Liver (tissue), 9 donors: Measurements from ENCODE around the gene PVALEF. TPM values are rescaled to one million over a fixed set of nuclear protein-coding genes. Genes with fewer than 3 reads are reported as not detected.

Experiments used
- DNase-seq: peaks from one replicate; pipeline ENCODE4 v3.0.0-alpha.2; 2017; ENCODE audit warnings: low spot score
- H3K27ac ChIP-seq, 2 donors: one replicate each; pipeline ENCODE4 v1.7.0; 2013; ENCODE audit warnings: inconsistent platforms in 2 of 2, low read length in 2 of 2, control low read depth in 1 of 2, low read depth in 1 of 2, mild to moderate bottlenecking in 1 of 2
- H3K27me3 ChIP-seq, 4 donors: one replicate each; pipeline versions ENCODE4 v1.6.1 to v1.7.0; 2013; ENCODE audit warnings: low read length in 3 of 4, inconsistent platforms in 1 of 4, mild to moderate bottlenecking in 1 of 4, moderate library complexity in 1 of 4; ENCODE audit not compliant: control insufficient read depth in 4 of 4, insufficient read depth in 4 of 4
- H3K36me3 ChIP-seq, 4 donors: one replicate each; pipeline versions ENCODE4 v1.6.1 to v1.7.0; 2013; ENCODE audit warnings: low read length in 3 of 4, mild to moderate bottlenecking in 3 of 4, low read depth in 1 of 4, moderate library complexity in 1 of 4; ENCODE audit not compliant: control insufficient read depth in 4 of 4, insufficient read depth in 3 of 4
- H3K4me1 ChIP-seq, 4 donors: one replicate each; pipeline versions ENCODE4 v1.6.1 to v1.7.0; 2013; ENCODE audit warnings: low read length in 3 of 4, mild to moderate bottlenecking in 3 of 4, moderate library complexity in 1 of 4; ENCODE audit not compliant: control insufficient read depth in 4 of 4, insufficient read depth in 4 of 4
- H3K4me3 ChIP-seq, 3 donors: one replicate each; pipeline versions ENCODE4 v1.6.1 to v1.7.0; 2013; ENCODE audit warnings: low read length in 3 of 3, control low read depth in 1 of 3, low read depth in 1 of 3, mild to moderate bottlenecking in 1 of 3
- H3K9ac ChIP-seq, 2 donors: one replicate each; pipeline ENCODE4 v1.7.0; 2013; ENCODE audit warnings: low read length in 2 of 2, mild to moderate bottlenecking in 2 of 2, moderate library complexity in 2 of 2, control low read depth in 1 of 2, low read depth in 1 of 2
- H3K9me3 ChIP-seq, 4 donors: one replicate each; pipeline versions ENCODE4 v1.6.1 to v1.7.0; 2013; ENCODE audit warnings: low read length in 3 of 4; ENCODE audit not compliant: control insufficient read depth in 4 of 4
- ATF3 ChIP-seq: IDR thresholded peaks from 2 replicates; pipeline ENCODE4 v1.6.1; 2016; ENCODE audit warnings: antibody characterized with exemption
- CTCF ChIP-seq: fragments of 150-350 bp; IDR thresholded peaks from 2 replicates; pipeline ENCODE4 v1.5.1; 2017; ENCODE audit warnings: improper control_type of control experiment, low read depth, low read length; ENCODE audit not compliant: missing input control
- EGR1 ChIP-seq, 2 donors: IDR thresholded peaks; 2 replicates each; pipeline ENCODE4 v1.6.1; 2016 to 2018; ENCODE audit warnings: antibody characterized with exemption in 2 of 2, low read depth in 2 of 2
- FOXA1 ChIP-seq: IDR thresholded peaks from 2 replicates; pipeline ENCODE4 v1.6.1; 2016; ENCODE audit warnings: antibody characterized with exemption
- FOXA2 ChIP-seq: IDR thresholded peaks from 2 replicates; pipeline ENCODE4 v1.6.1; 2016; ENCODE audit warnings: antibody characterized with exemption
- GABPA ChIP-seq, 2 donors: IDR thresholded peaks in 1 of 2; conservative IDR thresholded peaks in 1 of 2; 2 replicates each; pipeline ENCODE4 v1.6.1; 2016; ENCODE audit warnings: antibody characterized with exemption in 2 of 2, mild to moderate bottlenecking in 1 of 2, moderate library complexity in 1 of 2
- HNF4A ChIP-seq, 2 donors: conservative IDR thresholded peaks; 2 replicates each; pipeline ENCODE4 v1.6.1; 2016; ENCODE audit warnings: antibody characterized with exemption in 2 of 2, mild to moderate bottlenecking in 2 of 2
- HNF4G ChIP-seq: IDR thresholded peaks from 2 replicates; pipeline ENCODE4 v1.6.1; 2016; ENCODE audit warnings: antibody characterized with exemption
- JUND ChIP-seq, 2 donors: IDR thresholded peaks; 2 replicates each; pipeline ENCODE4 v1.6.1; 2016; ENCODE audit warnings: antibody characterized with exemption in 2 of 2
- NR2F2 ChIP-seq: IDR thresholded peaks from 2 replicates; pipeline ENCODE4 v1.6.1; 2016; ENCODE audit warnings: antibody characterized with exemption
- RAD21 ChIP-seq, 2 donors: IDR thresholded peaks; 2 replicates each; pipeline ENCODE4 v1.6.1; 2016; ENCODE audit warnings: antibody characterized with exemption in 2 of 2, mild to moderate bottlenecking in 2 of 2
- REST ChIP-seq: IDR thresholded peaks from 2 replicates; pipeline ENCODE4 v1.6.1; 2016; ENCODE audit warnings: antibody characterized with exemption, mild to moderate bottlenecking
- SP1 ChIP-seq: IDR thresholded peaks from 2 replicates; pipeline ENCODE4 v1.6.1; 2018; ENCODE audit warnings: antibody characterized with exemption, mild to moderate bottlenecking
- YY1 ChIP-seq: IDR thresholded peaks from 2 replicates; pipeline ENCODE4 v1.6.1; 2016; ENCODE audit warnings: antibody characterized with exemption, mild to moderate bottlenecking
- ZBTB33 ChIP-seq: IDR thresholded peaks from 2 replicates; pipeline ENCODE4 v1.6.1; 2016; ENCODE audit warnings: antibody characterized with exemption
- WGBS: extraction: QIAGEN DNeasy Blood & Tissue Kit; methylation state at CpG from one replicate; pipeline ENCODE4 v1.1.7; 2013; 5-methylcytosine and 5-hydroxymethylcytosine counted together
- polyA plus RNA-seq, 2 donors: library from polyadenylated mRNA; stranded (reverse) in 1 of 2; unstranded in 1 of 2; fragments of 200-250 nt in 1 of 2; fragments of >200 nt in 1 of 2; fragmentation: Nextera tagmentation in 1 of 2; extraction: Ambion mirVana in 1 of 2; gene quantifications; one replicate each; pipeline versions ENCODE4 v1.2.1 to v1.2.3, GENCODE V29; 2013 to 2015
- total RNA-seq, 2 donors: library from RNA; depleted of rRNA; stranded (reverse); fragments of >200 nt; gene quantifications; one replicate each; pipeline ENCODE4 v1.2.3, GENCODE V29; 2014
- donor health status: healthy.
- donor health status: healthy.
- donor health status: healthy.
- donor health status: healthy.
- donor health status: healthy.

The PVALEF gene
- total and polyA plus RNA-seq, 4 donors: not detected

GRCh38 chr17:81150377-81151077 is 14.8 kb upstream of the PVALEF start:
- H3K36me3 ChIP-seq: no peaks in the 10 kb centered on the region
- DNase-seq: no peak
- no peak overlapping the region for H3K9ac ChIP-seq
- H3K27me3 ChIP-seq: peaks cover 0 to 2% (median 0%) of the 10 kb centered on the region in 4 donors
- no peaks in the 10 kb centered on the region for H3K9me3 ChIP-seq
- H3K4me3 ChIP-seq: no peak overlapping the region
- H3K27ac ChIP-seq: peak overlapping the region in 1 of 2 donors; percentile 56
- H3K4me1 ChIP-seq: no peaks in the 10 kb centered on the region
- 77% methylated on average over 14 of the region's 14 CpGs for WGBS
- no peak for TF ChIP-seq HNF4G

- Histone ChIP-seq H3K9me3 (no peaks in the 10 kb centered on the region), H3K27ac (no peak overlapping the region), H3K9ac (no peak overlapping the region), H3K4me1 (no peaks in the 10 kb centered on the region), H3K4me3 (no peak overlapping the region), H3K36me3 (no peaks in the 10 kb centered on the region), H3K27me3 (peaks cover 0 to 2% (median 0%) of the 10 kb centered on the region in 4 donors)
- WGBS: 64% methylated on average over 13 of the region's 13 CpGs
- DNase-seq: no peak
- TF ChIP-seq FOXA2 (no peak), FOXA1 (no peak), SP1 (no peak), ZBTB33 (no peak), CTCF (no peak), GABPA (IDR thresholded peaks at IDR 0.05 in 1 of 2, conservative IDR thresholded peaks at IDR 0.05 in 1 of 2) (no peak), NR2F2 (no peak), HNF4A (conservative IDR thresholded peaks at IDR 0.05) (no peak), REST (no peak), EGR1 (IDR thresholded peaks at IDR 0.05; ENCODE audit: low read depth in 2 of 2) (no peak), ATF3 (no peak), RAD21 (IDR thresholded peaks at IDR 0.05) (no peak), JUND (IDR thresholded peaks at IDR 0.05) (no peak), YY1 (no peak)
These were observed 14.0 kb upstream of the PVALEF start for GRCh38 chr17:81151278-81151677.
